GM12865 (cell line): ENCODE data around the gene IFT43.

Source experiments
- DNase-seq: peaks from one replicate; pipeline ENCODE4 v3.0.0; 2010; ENCODE audit warnings: low read depth
- H3K4me3 ChIP-seq: 2 replicates; pipeline ENCODE4 v1.5.1; 2011; ENCODE audit warnings: mild to moderate bottlenecking, low read depth, low read length, control low read depth
- CTCF ChIP-seq: IDR thresholded peaks from 2 replicates; pipeline ENCODE4 v1.5.1; 2011; ENCODE audit warnings: low read length, control low read depth, low read depth, inconsistent platforms; ENCODE audit not compliant: insufficient read depth; ENCODE audit errors: missing control alignments

Gene IFT43

DNA sequence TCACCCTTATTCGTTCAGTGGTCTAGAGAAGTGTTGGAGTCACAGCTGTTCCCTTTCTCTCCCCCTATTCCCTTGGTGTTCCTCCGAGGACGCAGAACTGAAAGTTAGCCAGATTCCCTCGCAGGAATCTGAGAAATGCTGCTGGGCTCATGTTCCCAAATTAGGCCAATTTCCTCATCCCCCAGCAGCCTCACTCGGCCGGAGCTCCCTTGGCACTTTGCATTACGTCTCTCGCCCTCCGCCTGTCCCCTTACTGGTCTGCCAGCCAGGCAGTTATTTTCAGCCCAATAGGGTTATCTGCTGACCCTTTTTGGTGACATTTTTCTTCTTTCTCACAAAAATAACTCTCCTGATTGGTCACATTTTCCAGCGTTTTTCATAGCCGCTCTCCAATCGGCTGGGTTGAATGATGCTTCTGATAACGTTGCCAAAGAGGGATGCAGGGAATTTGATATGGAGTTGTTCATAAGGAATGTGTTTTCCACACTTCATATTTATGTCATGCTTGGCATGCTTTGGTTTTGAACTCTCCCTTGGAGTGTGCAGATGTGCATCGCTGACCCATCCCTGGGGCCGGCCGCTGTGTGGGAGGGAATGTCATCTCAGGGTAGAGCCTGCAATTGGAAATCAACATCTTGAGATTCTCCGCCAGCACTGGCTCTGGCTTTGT lies 9.9 kb downstream of the IFT43 start:
- DNase-seq, result no peak
- no peak overlapping the region for H3K4me3 ChIP-seq

GRCh38 chr14:75996488-75996887 lies 10.9 kb downstream of the IFT43 start:
- no peak for DNase-seq
- no peak overlapping the region for H3K4me3 ChIP-seq

More for the DNA sequence above, 9.9 kb downstream of the IFT43 start:
- no peak for TF ChIP-seq CTCF

DNA sequence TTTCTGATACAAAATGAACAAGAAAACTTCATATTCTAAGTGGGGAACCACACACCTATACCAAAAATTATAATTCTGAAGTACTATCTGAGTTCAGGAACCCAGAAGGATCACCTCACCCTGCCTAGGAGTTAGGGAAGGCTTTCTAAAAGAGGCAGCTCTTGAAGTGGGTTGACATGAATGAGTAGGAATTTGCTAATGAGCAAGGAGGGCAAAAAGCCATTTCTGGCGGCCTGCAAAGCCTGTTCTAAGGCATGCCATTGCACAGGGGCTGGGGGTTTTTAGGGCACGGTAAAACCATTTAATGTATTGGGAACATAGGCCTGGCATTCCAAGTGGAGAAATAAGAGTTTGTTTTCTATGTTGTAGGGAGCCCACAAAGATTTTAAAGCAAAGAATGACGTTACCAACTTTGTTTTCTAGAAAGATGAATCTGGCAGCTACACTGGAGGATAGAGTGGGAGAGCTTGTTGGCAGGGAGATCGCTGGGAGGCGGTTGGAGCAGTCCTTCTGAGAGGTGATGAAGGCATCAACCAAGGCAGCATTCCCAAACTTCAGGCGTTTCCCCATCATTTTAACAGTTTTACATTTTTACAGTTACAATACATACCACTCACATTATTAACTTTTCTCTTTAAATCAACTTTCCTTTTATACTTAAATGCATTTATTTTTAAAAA lies 14.1 kb downstream of the IFT43 start:
- no peak for DNase-seq
- no peak for TF ChIP-seq CTCF
- H3K4me3 ChIP-seq, result no peak overlapping the region

More at GRCh38 chr14:75996488-75996887, 10.9 kb downstream of the IFT43 start:
- no peak for TF ChIP-seq CTCF

DNA sequence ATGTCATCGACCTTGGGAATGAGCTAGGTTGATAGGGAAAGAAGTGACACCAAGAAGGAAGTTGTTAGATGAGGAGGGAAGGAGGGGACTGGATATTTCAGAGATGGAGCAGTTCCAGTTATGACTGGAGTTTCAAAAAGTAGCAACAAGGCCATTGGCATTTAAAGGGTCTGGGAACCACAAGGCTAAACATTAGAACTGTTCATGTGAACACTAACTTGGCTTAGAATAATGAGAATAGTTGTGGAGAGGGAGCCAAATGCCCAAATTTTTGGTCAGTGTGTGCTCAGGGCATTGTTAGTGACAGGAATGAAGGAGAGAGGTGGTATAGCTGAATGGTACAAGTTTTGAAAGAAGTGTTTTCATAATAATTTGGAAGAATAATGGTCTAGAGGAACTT lies 16.8 kb downstream of the IFT43 start:
- DNase-seq, result no peak
- TF ChIP-seq CTCF, result no peak

GRCh38 chr14:76006253-76006652 lies 20.7 kb downstream of the IFT43 start:
- TF ChIP-seq CTCF, result no peak
- H3K4me3 ChIP-seq, result no peak overlapping the region
- DNase-seq, result no peak

More for the DNA sequence above, 16.8 kb downstream of the IFT43 start:
- H3K4me3 ChIP-seq, result no peak overlapping the region

GRCh38 chr14:76007379-76007778 lies 21.8 kb downstream of the IFT43 start:
- no peak overlapping the region for H3K4me3 ChIP-seq
- DNase-seq, result no peak
- TF ChIP-seq CTCF, result no peak
